GM21423 (cell line): Measurements from ENCODE around the gene NOL6.

ENCODE experiments used
- ATAC-seq: cut with Tn5 transposase; IDR thresholded peaks from one replicate; pipeline ENCODE4 v1.9.1; 2021; ENCODE audit warnings: mild to moderate bottlenecking, moderate library complexity; ENCODE audit not compliant: unreplicated experiment

The NOL6 gene

DNA sequence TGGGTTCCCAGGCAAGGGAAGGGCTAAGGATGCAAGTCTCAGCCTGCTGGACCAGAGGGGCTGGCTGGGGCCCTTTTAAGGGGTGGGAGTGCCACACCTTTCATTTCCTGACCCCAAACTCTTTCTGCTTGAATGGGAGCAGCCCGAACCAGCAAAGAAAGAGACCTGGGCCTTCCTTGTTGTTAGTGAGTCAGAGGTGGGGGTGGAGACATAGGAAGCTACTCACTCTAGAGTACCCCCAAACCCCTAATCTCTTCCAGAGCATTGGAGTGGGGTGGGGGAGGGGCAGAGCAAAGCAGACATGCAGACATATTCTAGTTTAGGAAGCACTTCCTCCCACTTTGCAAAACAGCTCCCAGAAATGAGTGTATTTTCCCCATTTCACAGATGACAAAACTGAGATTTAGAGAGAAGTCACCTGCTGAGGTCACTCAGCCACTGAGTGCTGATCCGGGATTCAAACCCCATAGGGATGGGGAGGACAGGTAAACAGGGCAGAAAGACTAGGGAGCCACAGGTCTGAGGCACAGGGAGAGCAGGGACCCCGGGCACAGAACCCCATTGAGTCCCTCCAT lies 20.4 kb downstream of the NOL6 start:
- ATAC-seq: no peak

DNA sequence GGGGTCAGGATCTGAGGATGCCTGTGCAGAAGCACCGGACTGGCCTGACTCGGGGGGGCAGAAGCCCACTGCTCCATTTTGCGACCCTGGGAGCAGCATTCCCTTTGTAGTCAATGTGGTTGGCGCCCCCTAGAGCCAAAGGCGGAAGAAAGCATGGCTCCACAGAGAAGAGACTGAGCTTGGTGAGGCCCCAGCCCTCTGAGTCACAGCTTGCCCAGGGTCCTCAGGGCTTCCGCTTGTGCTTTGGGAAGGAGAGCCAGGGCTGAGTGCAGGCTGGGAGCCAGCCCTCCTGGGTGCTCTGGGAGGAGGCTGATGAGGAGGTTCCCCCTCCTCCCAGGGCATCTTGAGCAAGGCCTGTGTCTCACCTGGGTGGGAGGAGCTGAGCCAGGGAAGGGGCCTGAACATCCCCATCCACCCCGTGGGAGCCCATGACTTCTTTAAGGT lies 20.9 kb downstream of the NOL6 start:
- no peak for ATAC-seq

GRCh38 chr9:33450621-33451146 lies 23.0 kb downstream of the NOL6 start:
- no peak for ATAC-seq

- ATAC-seq: no peak
Measured at GRCh38 chr9:33449715-33450114, 24.0 kb downstream of the NOL6 start.

DNA sequence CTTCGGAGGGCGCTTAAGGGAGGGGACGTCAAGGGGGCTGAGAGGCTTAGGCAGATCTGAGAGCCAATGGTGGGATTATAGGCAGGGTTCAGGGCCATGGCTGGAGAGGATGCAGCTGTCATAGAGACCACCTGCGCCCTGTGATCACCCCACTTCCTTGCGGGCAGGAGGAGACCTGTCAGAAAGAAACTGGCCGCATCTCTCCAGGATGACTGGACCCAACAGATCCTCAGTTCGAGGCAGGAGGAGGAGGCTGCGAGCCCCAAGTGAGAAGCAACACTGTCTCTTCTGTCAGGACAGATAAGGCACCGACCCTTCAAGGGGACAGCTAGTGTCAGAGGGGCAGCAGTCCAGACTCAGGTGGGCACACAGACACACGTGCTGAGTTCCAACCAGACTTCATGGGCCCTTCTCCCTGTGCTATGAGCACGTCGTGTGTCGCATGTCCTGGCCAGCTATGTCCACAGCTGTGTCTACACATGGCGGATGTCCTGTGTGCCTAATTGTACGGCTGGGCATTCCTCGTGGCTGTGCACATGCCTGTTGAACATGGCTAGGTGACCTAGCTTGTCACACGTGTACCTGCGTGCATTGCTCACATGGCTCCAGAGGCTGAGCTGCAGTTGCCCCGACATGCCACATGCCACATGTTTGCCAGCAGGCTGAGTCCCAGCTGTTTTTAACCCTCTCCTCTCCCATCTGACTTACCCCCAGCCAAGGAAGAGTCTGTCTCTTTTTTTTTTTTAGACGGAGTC lies 25.7 kb downstream of the NOL6 start:
- no peak for ATAC-seq

GRCh38 chr9:33446946-33447798 lies 26.6 kb downstream of the NOL6 start, which contains the start of gene AQP3:
AQP3 (minus strand) TSS chr9:33447593; CDS start chr9:33447530, 63 bp downstream.
- no peak for ATAC-seq

DNA sequence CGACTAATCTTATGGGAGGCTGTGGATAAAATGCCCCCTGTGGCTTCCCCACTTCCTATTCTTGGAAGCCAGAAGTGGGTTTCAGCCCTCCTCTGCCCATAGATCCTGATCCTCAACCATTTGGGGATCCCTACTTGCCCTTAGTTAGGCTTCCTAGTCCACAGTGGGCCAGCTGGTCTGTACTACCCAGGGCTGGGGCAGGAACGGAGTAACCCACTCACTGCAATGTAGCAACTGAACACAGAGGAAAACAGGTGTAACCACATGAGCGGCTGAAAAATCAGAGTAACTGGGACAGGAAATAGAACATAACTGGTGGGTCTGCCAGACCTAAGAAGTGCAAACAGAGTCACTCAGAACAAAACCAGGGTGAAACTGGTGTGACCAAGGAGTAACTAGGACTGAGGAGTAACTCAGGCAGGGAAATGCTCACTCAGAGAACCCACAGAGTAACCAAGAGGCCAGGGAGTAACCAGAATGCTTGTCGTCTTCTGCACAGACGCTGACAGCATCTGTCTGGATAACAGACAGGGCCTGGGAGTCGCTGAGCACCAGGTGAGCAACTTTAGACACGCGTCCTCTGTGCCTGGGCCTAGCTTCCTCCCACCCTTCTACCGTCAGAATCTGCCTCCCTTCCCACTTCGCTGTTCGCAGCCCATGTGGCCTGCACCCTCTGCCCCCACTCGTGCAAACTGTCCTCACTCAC lies 27.3 kb downstream of the NOL6 start:
- peak; percentile 87 for ATAC-seq

DNA sequence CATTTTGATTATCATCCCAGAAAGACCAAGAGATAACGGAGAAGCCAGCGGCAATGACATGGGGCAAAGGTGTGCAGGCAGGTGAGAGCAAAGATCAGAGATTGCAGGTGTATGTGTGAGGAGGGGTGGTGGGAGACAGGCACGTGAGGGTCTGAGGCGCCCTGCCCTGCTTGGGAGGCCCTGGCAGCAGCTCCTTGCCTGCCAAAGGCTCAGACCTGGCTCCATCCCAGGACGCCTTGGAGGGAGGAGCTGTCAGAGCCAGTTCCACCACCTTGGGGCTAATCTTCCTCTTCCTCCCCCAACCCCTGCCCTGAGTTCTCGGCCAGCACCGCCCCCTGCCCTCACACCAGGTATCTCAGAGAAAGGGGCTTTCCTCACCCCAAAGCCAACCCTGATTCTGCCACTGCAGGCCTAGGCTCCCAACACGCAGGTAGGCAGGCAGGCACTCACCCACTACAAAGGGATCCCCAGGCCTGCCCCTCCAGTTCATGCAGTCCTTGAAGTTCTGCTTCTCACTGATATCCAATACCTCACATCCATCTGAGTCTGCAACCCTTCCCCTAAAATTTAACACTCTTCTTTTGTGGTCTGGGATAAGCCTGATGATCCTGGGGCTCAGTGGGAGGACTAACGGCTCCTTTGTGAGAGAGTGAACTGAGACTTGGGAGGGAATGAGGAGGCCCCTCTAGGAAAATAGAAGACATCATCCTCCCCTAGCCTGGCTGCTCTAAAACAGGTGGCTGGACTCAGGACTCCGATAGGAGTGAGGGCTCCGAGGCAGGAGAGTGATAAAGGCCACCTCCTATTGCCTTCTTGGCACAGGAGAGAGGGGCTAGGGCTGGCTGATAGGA lies 28.1 kb downstream of the NOL6 start:
- no peak for ATAC-seq

GRCh38 chr9:33443464-33444154 lies 30.1 kb downstream of the NOL6 start:
- no peak for ATAC-seq

- ATAC-seq: no peak
Measured at GRCh38 chr9:33443047-33443446, 30.7 kb downstream of the NOL6 start.

GRCh38 chr9:33442125-33442524 lies 31.6 kb downstream of the NOL6 start:
- no peak for ATAC-seq

DNA sequence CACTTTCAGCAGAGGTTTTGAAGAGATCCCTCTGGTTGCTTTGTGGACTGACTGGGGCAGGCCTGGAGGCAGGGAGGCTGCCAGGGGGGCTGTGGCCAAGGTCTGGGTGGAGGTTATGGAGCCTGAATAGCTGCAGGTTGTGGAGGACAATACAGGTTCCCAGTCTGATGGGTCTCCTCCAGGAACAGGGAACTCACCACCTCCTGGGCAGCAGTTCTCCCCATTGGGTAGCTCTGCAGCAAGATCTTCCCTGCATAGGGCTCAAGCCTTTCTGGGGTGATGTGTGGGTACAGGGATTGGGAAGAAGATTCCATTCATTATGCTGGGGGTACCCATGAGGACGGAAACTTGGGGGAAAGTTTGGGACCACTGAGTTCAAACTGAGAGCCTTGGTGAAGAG lies 33.1 kb downstream of the NOL6 start:
- no peak for ATAC-seq

GRCh38 chr9:33440204-33440603 lies 33.5 kb downstream of the NOL6 start:
- no peak for ATAC-seq

GRCh38 chr9:33439731-33440130 lies 34.0 kb downstream of the NOL6 start:
- ATAC-seq: no peak

GRCh38 chr9:33438926-33439680 lies 34.6 kb downstream of the NOL6 start:
- ATAC-seq: no peak

- ATAC-seq: no peak
Measured at GRCh38 chr9:33437898-33438297, 35.8 kb downstream of the NOL6 start.

- no peak for ATAC-seq
Measured at GRCh38 chr9:33437205-33437604, 36.5 kb downstream of the NOL6 start.

GRCh38 chr9:33436445-33436844 lies 37.3 kb downstream of the NOL6 start:
- no peak for ATAC-seq
